ENCODE data around the gene SLC2A6.
A peak's percentile ranks its signal among the peaks of the same experiment; 100 is the strongest.

SLC2A6 gene

GRCh38 chr9:133460405-133461175 lies 18.3 kb downstream of the SLC2A6 start:
- TF ChIP-seq CTCF (IDR thresholded peaks at IDR 0.05; ENCODE audit: low read depth, low read length, missing control alignments), result no peak
- peak overlapping the region; percentile 68 for H3K4me3 ChIP-seq (ENCODE audit: low read depth, low read length)
- DNase-seq (ENCODE audit: low read depth), result no peak
- in situ Hi-C loops (cut with HindIII; ENCODE audit: low sequenced_read_pairs), result loop anchor here (5.0 kb wide), 1 partner anchor 43 kb away; the partner anchor contains the start of gene REXO4

- in situ Hi-C loops (cut with HindIII; ENCODE audit: low sequenced_read_pairs), result loop anchor here (5.0 kb wide), 1 partner anchor 42 kb away; the partner anchor contains the start of gene REXO4
- peak; percentile 80 for DNase-seq (ENCODE audit: low read depth)
- H3K4me3 ChIP-seq (ENCODE audit: low read depth, low read length), result peak within 1 kb of the TSS; percentile 68
- no peak for TF ChIP-seq CTCF (IDR thresholded peaks at IDR 0.05; ENCODE audit: low read depth, low read length, missing control alignments)
Observed at GRCh38 chr9:133459476-133460404, 19.2 kb downstream of the SLC2A6 start, which contains the start of gene CACFD1. Gene CACFD1 (plus strand): TSS chr9:133459978. CDS start chr9:133460067, 89 bp downstream.

- TF ChIP-seq CTCF (IDR thresholded peaks at IDR 0.05; ENCODE audit: low read depth, low read length, missing control alignments), result no peak
- no peak overlapping the region for H3K4me3 ChIP-seq (ENCODE audit: low read depth, low read length)
- no peak for DNase-seq (ENCODE audit: low read depth)
- in situ Hi-C loops (cut with HindIII; ENCODE audit: low sequenced_read_pairs), result no loop called here
Observed at GRCh38 chr9:133458643-133459312, 20.1 kb downstream of the SLC2A6 start.

- in situ Hi-C loops (cut with HindIII; ENCODE audit: low sequenced_read_pairs), result no loop called here
- TF ChIP-seq CTCF (IDR thresholded peaks at IDR 0.05; ENCODE audit: low read depth, low read length, missing control alignments), result no peak
- no peak overlapping the region for H3K4me3 ChIP-seq (ENCODE audit: low read depth, low read length)
- no peak for DNase-seq (ENCODE audit: low read depth)
Observed at GRCh38 chr9:133457748-133458147, 21.2 kb downstream of the SLC2A6 start.

- no peak overlapping the region for H3K4me3 ChIP-seq (ENCODE audit: low read depth, low read length)
- TF ChIP-seq CTCF (IDR thresholded peaks at IDR 0.05; ENCODE audit: low read depth, low read length, missing control alignments), result no peak
- DNase-seq (ENCODE audit: low read depth), result no peak
- in situ Hi-C loops (cut with HindIII; ENCODE audit: low sequenced_read_pairs), result no loop called here
Observed at GRCh38 chr9:133457233-133457632, 21.7 kb downstream of the SLC2A6 start.

GRCh38 chr9:133456409-133456808 lies 22.5 kb downstream of the SLC2A6 start:
- H3K4me3 ChIP-seq (ENCODE audit: low read depth, low read length), result no peak overlapping the region
- TF ChIP-seq CTCF (IDR thresholded peaks at IDR 0.05; ENCODE audit: low read depth, low read length, missing control alignments), result peak; percentile 19
- in situ Hi-C loops (cut with HindIII; ENCODE audit: low sequenced_read_pairs), result no loop called here
- no peak for DNase-seq (ENCODE audit: low read depth)

Measured in astrocyte of the cerebellum (primary cell).